Embryonic facial prominence (tissue), 1 donor: Measurements from ENCODE around the gene GPBP1.
"Not testable (repeated sequence)": the region's sequence is repeated elsewhere in the genome, so short reads cannot be mapped to it uniquely, and the experiment has no call there.

Experiments
- DNase-seq: peaks from one replicate; pipeline ENCODE4 v3.0.0-alpha.2; 2016; ENCODE audit errors: extremely low spot score

GPBP1 gene, protein sequence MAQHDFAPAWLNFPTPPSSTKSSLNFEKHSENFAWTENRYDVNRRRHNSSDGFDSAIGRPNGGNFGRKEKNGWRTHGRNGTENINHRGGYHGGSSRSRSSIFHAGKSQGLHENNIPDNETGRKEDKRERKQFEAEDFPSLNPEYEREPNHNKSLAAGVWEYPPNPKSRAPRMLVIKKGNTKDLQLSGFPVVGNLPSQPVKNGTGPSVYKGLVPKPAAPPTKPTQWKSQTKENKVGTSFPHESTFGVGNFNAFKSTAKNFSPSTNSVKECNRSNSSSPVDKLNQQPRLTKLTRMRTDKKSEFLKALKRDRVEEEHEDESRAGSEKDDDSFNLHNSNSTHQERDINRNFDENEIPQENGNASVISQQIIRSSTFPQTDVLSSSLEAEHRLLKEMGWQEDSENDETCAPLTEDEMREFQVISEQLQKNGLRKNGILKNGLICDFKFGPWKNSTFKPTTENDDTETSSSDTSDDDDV

DNA sequence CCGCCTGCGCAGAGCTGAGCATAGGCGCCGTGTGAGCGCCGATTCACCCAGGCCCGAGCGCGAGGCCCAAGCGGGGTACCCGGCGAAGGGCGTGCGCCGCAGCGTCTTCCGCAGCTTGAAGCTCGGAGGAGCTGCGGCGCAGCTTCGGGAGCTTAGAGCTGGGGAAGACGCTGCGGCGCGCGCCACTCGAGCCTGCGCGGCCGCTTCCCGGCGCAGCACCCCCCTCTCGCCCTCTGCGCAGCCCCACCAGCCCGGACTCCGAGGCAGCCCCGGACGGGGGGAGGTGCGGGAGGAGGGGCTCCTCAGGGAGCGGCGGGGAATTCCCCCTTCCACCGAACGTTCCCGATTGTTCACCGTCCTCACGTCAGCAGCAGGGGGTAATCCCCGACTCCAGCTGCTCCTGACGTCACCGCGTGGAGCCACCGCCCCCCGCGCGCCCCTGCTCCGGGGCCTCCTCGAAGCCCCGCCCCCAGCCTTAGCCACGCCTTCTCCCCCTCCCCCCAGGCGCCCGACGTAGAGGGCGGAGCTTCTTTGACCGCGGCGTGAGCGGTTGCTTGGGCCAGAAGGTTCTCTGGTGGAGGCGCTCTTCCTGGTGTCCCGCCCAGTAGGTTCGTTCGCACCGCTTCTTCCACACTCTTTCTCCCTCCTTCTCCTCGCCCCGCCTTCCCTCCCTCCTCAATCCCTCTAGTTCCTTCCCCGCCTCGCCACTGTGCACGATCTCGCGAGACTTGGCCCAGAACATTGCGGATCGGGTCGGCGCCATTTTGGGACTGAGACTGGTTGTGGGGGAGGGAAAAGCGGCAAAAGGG, at the start of gene GPBP1:
TSS of gene GPBP1 (plus strand) at position 741 of the 809 bp plus-strand sequence. CDS start 40,072 bp downstream, outside the sequence.
- DNase-seq = peak; percentile 99

DNA sequence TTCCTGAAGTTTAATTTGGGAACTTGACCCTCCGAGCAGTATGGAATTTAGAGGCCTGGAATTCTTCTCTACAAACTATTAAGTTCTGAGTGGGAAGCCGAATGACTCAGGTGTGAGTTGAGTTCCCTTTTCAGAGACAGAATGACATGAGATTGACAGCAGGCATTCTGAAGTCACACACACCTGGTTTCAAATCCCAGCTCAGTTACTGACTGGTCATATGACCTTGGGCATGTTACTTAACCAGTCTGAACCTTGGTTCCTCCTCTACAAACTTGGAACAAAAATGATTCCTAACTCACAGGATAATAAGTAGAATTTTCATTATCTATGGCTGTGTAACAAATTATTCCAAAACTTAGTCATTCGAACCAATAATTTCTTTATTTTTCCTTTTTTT, 45.5 kb upstream of the GPBP1 start:
- DNase-seq = no peak

DNA sequence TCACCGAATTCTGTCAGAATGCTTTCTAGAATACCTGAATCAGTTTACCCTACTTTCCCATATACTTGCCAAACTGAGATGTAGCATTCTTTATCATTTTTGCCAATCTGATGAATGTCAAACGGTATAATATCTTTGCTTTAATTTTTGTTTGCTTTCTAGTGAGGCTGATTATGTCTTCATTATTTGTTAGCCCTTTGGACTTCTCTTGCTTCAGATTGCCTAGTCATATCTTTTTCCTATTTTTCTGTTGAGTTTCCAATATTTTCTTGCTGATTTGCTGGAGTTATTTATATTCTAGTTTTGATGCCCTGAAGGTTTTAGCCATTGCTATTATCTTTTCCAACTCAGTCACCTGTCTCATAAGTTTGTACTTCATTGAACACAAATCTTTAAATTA, 40.3 kb upstream of the GPBP1 start:
- DNase-seq = no peak

DNA sequence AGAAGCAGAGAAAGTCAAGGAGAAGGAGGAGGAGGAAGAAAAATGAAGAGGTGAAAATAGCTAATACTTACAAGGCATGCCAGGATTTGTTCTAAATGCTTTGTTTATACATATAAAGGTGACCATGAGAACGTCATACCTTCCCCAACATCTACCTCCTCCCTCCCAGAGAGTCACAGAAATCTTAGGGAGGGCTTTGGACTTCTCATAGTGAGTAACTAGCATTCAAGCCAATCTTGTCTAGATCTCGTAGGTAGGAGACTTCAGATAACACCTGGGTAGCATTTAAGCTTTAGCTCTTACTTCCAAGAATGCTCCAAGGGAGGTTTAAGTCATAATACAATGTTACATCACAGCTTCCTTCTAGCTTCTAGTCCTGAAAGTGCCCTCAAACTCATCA, 36.5 kb upstream of the GPBP1 start:
- no peak for DNase-seq

DNA sequence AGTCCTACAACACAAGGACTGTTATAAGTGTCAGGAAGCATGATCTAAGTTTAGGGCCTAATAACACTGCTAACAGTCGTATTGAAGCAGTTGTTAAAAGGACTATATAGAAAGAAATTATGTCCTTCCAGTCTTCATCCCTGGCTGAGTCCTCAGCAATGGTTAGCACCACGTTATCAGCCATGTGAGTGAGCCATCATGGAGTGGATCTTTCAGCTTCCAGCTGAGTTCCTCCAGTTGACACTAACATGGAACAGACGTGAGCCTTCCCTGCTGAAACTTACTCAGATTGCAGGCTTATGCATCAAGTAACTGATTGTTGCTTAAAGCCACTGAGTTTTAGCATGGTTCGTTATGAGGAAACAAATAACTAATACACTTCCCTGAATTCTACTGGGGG, 21.5 kb upstream of the GPBP1 start:
- no peak for DNase-seq

DNA sequence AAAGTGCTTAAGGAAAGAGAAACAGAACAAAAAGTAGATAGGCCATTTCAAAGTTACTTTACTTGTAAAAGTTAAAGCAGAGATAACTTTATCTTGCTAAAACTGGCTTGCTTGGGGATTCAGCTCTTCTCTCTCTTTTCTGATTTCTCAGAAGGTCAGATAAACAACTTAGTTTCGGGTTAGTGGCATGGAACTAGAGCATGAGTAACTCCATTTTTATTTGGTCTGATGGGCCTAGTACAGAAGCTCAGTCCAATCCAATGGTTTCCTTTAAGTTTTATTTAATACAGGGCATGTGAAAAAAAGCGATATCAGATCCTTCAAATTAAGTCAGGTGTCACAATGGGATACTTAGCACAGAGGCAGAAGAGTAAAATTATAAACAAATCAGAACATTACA, 18.8 kb upstream of the GPBP1 start:
- DNase-seq = no peak

DNA sequence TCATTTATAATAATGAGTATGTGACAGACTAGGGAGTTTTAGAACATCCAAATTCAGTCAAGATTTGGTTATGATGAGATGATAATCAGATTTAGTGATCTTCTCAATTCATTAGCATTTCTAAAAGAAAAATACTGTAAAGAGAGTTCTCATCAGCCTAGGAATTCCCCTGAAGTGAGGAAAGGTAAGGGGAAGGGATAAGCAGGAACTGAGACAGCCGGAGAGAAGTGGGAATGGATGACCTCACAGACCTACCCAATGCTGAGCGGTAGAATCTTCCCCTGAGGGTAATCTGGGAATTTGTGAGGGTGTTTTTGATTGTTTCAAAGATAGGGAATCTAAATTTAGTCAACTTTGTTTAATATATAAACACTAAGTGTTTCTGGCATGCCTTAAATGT, 16.7 kb upstream of the GPBP1 start:
- no peak for DNase-seq

DNA sequence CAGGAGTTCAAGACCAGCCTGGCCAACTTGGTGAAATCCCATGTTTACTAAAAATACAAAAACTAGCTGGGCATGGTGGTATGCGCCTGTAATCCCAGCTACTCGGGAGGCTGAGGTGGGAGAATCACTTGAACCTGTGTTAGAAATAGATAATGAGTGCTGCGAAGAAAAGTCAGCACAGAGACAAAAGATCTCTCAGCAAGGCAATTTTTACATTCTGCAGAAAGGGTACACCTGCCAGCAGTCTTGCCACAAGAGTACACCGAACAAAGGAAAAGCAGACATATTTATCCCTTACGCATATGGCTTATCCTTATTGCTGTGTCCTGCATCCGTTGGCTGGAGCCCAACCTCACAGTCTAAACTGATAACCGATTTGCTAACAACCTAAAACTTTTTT, 16.2 kb upstream of the GPBP1 start:
- no peak for DNase-seq

DNA sequence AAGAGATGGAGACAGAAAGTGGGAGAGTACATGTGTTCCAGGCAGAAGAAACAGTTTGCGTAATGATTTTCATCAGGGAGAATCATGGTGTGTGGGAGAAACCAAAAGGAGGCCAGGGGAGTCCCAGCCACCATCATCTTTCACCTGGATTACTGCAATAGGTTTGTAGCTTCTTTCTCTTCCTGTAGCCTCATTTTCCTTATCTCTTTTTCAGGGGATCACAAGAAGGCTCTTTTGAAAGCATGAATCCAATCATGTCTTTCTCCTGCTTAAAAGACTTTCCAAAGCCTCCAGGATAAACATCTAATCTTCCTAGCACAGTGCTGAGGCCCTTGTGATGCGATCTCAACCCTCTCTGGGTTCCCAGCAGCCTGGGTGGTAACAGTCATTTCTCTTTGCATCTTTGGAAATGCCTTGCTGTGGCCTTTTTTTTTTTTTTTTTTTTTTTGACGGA, 10.3 kb upstream of the GPBP1 start:
- no peak for DNase-seq

DNA sequence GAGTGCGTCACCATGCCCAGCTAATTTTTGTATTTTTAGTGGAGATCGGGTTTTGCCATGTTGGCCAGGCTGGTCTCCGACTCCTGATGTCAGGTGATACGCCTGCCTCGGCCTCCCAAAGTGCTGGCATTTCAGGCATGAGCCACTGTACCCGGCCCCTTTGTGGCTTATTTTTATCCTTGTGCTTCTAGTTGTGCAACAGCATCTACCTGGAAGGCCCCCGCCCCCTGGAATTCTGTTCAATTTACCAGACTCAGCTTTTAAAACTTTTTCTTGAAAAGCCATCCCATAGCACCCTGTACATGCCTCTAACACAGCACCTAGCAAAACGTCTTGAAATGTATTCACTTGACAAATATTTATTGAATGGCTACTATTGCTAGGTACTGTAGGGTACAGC, 9.7 kb upstream of the GPBP1 start:
- DNase-seq = no peak

DNA sequence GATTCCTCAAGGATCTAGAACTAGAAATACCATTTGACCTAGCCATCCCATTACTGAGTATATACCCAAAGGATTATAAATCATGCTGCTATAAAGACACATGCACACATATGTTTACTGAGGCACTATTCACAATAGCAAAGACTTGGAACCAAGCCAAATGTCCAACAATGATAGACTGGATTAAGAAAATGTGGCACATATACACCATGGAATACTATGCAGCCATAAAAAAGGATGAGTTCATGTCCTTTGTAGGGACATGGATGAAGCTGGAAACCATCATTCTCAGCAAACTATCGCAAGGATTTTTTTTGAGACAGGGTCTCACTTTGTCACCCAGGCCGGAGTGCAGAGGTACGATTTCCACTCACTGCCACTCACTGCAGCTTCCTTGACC, 8.7 kb upstream of the GPBP1 start:
- DNase-seq = not testable (repeated sequence)

DNA sequence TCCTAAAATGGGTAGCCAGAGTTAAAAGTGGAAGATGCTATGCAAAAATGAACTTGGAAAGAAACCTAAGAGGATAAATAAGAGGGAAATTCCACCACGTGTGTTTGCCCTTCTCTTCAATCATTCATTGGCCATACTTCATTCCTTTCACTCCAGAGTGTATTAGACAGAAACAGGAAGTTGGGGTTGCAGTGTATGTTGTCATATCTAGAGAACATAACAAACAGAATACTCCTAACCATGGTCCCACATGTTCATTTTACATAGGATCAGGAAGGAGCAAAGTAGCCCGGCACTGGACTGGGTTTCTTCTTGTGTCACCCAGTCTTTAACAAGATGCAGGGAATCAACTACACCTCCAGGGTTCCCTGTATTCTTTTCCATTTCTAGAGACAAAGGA, 7.6 kb upstream of the GPBP1 start:
- no peak for DNase-seq

DNA sequence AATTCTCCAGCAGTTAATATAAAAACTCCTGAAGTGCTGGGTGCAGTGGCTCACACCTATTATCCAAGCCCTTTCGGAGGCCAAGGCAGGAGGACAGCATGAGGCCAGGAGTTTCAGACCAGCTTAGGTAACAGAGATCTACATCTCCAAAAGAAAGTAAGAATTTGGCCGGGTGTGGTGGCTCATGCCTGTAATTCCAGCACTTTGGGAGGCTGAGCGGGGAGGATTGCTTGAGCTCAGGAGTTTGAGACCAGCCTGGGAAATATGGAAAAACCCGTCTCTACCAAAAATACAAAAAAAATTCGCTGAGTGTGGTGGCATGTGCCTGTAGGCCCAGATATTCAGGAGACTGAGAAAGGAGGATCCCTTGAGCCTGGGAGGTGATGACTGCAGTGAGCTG, 6.7 kb upstream of the GPBP1 start:
- no peak for DNase-seq

DNA sequence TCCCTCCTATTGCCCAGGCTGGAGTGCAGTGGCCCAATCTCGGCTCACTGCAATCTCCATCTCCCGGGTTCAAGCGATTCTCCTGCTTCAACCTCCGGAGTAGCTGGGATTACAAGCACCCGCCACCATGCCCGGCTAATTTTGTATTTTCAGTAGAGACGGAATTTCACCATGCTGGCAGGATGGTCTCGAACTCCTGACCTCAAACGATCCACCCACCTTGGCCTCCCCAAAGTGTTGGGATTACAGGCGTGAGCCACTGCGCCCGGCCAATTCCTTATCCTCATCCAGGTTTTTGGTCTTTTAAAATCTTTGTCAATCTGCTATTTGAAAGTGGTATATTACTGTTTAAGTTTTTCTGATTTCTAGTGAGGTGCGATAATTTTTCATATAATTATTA, 3.7 kb upstream of the GPBP1 start:
- not testable (repeated sequence) for DNase-seq

DNA sequence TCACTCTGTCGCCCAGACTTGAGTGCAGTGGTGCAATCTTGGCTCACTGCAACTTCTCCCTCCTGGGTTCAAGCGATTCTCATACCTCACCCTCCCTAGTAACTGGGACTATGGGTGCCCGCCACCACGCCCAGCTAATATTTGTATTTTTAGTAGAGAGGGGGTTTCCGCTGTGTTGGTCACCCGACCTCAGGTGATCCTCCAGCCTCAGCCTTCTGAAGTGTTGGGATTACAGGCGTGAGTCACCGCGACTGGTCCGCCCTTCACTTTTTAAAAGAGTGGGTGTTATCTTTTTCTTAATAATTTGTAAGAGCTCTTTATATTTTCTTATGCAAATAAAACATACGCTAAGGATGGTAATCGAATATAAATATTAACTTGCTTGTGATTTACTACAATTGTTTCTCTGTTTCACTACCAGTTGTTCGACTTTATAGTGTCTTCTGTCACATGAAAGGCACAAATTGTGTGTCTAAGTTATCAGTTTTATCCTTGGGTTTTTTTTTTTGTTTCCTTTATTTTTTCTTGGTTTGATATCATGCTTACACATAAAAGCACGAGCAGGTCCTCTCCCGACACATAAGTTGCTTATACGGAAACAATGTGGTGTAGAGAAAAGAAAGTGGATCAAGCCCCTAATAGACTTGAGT, 1.9 kb upstream of the GPBP1 start:
- no peak for DNase-seq

DNA sequence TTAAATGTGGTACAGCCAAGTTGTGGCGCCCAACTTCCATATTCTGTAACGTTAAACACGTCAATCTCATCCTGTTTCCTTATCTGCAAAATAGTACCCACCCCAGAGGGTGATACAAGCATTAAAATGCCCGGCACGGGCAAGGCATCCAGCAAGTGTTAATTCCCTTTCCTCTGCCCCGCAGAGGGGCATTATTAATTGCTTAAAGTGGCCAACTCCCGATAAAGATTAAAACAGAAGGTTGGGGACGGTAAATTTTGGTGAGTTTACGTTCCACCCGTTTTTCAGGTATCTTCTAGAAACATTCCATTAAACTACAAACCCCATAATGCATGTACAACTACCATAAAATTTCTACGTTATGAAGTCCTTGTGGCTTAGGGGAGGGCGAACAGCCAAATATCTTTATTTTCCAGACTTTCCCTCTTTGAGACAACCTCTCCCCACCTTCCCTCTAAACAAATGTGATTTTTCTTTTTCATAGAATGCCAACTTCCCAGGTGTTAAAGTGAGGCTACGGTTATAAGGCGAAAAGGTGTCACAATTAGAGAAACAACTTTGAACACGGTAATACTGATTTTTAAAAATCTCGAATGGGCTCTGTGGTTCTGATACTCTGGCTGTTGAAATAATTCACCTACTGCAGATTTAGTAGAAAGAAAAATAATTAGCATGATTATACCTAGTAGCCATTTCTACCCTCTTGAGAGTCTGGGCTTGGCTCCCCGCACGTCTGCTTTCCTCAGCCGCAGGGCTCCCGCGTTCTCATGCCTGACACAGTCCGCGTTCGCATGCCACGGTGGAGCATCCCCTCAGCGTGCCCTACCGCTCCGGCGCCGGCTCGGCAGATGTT, 1.2 kb upstream of the GPBP1 start:
- DNase-seq = peak; percentile 33

DNA sequence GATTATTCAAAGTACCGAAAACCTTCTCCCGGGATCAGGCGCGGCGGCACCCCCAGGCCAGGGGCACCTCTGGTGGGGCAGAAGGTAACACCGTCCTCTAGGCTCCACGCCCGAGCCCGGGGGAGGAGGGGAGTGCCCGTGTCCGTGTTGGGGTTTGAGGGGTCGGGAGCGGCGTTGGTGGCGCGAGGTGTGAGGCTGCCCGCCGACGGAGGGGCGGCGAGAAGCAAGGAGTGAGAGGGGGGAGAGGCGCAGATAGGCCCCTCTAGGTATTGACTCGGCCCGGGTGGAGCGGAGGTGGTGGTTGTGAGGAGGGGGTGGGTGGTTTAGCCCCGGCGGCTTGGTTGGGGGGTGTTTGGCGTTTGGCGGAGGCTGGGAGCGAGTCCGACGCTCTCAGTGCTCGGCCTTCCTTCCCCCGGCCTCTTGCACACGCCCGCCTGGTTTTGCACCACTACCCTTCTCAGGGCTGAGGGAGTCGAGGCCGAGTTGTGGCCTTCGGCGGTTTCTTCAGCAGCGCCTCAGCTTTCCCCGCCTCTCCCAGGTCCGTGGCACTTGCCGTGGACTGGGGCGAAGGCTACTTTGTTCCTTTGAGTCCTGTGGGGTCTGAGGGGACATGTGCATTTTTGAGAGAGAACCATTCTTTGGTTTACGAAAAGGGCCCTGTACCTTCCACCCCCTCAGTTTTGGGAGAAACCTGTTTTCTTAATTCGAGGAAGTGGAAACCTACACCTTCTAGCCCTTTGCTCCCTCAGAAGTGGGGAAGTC, 450 bp downstream of the GPBP1 start:
- peak; percentile 37 for DNase-seq

DNA sequence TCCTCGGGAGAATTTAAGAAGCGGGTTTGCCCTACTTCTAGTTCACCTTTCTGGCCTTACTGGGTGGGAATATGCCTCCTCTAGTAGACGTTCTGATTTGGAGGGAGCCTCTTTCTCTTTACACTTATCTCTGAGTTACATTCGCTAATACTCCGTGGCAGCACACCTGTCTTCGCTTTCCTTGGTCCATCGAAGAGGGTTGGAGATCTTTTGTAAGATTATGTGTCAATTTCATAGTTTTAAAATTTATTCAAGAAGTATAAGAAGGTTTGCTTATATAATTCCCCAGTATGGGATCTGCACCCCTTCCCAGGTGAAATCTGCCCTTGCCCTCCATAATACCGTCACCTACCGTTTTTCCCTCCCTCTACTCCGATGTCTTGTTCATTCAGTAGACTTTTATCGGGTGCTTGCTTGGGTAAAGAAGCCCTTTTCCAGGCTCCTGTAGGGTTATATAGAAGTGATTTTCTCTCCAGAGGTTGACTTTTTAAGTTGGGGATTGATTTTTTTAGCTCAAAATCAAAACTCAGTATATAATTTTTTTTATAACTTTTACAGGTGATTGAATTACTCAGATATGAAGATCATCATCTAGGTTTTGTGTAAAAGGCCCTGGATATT, 1.1 kb downstream of the GPBP1 start:
- DNase-seq = no peak

DNA sequence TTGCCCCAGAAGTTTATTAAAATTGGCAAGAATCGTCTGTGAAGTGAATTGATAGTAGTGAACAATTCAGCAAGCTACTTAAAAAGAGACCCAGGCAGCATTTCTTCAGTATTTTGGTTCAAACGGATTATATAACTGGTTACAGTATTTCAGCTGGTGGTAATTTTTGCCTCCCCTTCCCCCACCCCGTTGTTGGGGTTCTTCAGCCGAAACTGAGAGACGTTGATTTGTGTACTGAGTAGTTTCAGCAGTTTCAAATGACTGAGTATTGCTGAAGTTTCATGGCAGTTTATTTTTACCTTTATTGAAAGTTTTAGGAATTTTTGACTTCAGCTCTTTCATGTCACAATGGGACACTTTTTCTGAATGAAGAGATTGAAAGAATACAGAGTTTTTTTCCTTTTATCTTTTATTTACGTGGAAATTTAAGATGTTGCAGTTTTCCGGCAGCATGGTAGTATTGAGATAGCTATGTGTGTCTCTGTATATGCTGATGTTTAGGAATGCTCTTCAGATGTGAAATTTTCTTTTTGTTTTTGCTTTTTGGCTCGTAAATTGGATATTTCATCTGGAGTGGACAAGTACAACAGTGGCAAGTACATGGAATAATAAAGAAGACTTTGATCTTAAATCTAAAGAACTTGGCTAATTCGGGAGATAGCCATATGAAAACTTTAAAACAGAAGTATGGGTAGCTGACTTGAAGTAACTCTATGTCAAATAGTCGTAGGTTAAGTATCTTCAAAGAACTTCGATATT, 1.9 kb downstream of the GPBP1 start:
- no peak for DNase-seq
